Lower leg skin (tissue), 3 donors: ENCODE measurements around the gene DIP2B.

Experiments used
- POLR2A ChIP-seq, 2 donors: fragments of 450-650 bp; IDR thresholded peaks; one replicate each; pipeline ENCODE4 v1.6.1; 2016 to 2017; ENCODE audit warnings: antibody characterized with exemption in 2 of 2, mild to moderate bottlenecking in 1 of 2, moderate library complexity in 1 of 2
- TF ChIP-seq, protein P1 (sequence below), 3 donors: fragments of 450-650 bp; IDR thresholded peaks; one replicate each; pipeline ENCODE4 v1.5.1; 2016; ENCODE audit warnings: antibody characterized with exemption in 3 of 3, mild to moderate bottlenecking in 3 of 3, moderate library complexity in 2 of 3

DNA sequence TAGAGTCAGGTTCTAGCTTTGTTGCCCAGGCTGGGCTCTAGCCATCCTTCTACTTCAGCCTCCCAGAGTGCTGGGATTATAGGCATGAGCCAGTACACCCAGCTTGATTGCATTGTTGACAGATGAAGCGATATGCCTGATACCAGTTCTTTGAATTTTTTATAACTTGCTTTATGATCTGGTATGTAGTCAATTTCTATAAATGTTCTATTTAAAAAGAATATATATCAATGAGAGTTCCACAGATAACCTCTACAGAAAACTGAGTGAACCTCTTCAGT lies 99.8 kb downstream of the DIP2B start:
- TF ChIP-seq, protein P1, sequence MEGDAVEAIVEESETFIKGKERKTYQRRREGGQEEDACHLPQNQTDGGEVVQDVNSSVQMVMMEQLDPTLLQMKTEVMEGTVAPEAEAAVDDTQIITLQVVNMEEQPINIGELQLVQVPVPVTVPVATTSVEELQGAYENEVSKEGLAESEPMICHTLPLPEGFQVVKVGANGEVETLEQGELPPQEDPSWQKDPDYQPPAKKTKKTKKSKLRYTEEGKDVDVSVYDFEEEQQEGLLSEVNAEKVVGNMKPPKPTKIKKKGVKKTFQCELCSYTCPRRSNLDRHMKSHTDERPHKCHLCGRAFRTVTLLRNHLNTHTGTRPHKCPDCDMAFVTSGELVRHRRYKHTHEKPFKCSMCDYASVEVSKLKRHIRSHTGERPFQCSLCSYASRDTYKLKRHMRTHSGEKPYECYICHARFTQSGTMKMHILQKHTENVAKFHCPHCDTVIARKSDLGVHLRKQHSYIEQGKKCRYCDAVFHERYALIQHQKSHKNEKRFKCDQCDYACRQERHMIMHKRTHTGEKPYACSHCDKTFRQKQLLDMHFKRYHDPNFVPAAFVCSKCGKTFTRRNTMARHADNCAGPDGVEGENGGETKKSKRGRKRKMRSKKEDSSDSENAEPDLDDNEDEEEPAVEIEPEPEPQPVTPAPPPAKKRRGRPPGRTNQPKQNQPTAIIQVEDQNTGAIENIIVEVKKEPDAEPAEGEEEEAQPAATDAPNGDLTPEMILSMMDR (IDR thresholded peaks at IDR 0.05), result no peak
- TF ChIP-seq POLR2A (IDR thresholded peaks at IDR 0.05), result no peak
